GM18861 (cell line): ENCODE measurements around the gene LZIC.
A peak's percentile ranks its signal among the peaks of the same experiment; 100 is the strongest.

Experiments used
- ATAC-seq: cut with Tn5 transposase; IDR thresholded peaks from one replicate; pipeline ENCODE4 v1.9.1; 2021; ENCODE audit not compliant: unreplicated experiment

Gene LZIC

GRCh38 chr1:9910423-9911178 lies 32.6 kb downstream of the LZIC start:
- peak; percentile 81 for ATAC-seq

DNA sequence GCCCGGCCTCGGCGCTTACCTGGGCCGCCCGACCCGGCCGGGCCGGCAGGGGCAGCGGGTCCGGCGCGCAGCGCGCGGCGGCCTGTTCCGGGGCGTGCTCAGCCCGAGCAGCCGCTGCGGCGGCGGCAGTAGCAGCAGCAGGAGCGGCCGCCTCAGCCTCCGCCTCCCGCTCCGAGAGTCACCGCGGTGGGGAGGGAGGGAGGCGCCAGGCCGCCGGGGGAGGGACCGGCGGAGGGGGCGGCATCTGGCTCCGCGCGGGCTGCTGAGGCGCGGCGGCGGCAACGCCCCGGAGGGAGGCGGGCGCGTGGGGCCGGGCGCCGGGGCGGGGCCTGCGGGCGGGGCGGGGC lies 33.1 kb downstream of the LZIC start, which contains the start of gene CTNNBIP1:
CTNNBIP1 (minus strand) TSS at position 194 of the 347 bp plus-strand sequence. CDS start 38,205 bp downstream, outside the sequence.
- peak; percentile 64 for ATAC-seq

- ATAC-seq = peak; percentile 1
These were observed 33.8 kb downstream of the LZIC start for GRCh38 chr1:9909234-9910046.

GRCh38 chr1:9908871-9909233 lies 34.3 kb downstream of the LZIC start:
- ATAC-seq = no peak

- no peak for ATAC-seq
These were observed 35.8 kb downstream of the LZIC start for GRCh38 chr1:9907441-9907840.

DNA sequence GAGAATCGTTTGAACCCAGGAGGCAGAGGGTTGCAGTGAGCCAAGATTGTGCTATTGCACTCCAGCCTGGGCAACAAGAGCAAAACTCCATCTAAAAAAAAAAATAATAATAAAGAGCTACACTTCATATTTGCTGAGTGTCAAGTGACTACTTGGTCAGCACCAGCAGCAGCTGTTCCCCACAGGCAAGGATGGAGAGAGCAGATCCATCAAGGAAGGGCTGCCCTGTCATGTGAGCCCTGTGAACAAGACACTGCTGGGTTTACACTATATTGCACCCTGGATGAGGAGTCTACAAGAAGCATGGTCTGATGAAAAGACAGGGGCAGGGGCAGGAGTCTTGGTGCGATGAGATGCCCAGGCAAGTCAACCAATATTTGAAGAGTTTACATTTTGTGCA lies 36.7 kb downstream of the LZIC start:
- ATAC-seq = no peak

DNA sequence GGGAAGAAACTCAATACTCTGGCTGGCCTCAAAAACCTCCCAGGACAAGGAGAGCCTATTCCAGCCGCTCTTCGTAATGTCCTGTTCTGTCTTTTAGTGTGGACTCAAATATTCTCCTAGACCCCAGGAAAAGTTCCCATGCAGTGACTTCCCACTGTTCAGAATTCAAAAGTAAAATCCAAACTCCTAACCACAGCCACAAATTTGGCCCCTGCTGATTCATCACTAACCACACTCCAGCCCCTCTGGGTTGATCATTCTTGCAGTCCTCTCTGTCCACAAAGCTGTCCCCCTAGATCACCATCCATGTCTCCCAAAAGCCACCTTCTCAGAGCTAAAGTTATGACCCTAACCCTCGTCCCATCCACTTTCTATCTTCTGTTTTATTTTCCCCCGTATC lies 38.2 kb downstream of the LZIC start:
- no peak for ATAC-seq

GRCh38 chr1:9904596-9904995 lies 38.6 kb downstream of the LZIC start:
- no peak for ATAC-seq

DNA sequence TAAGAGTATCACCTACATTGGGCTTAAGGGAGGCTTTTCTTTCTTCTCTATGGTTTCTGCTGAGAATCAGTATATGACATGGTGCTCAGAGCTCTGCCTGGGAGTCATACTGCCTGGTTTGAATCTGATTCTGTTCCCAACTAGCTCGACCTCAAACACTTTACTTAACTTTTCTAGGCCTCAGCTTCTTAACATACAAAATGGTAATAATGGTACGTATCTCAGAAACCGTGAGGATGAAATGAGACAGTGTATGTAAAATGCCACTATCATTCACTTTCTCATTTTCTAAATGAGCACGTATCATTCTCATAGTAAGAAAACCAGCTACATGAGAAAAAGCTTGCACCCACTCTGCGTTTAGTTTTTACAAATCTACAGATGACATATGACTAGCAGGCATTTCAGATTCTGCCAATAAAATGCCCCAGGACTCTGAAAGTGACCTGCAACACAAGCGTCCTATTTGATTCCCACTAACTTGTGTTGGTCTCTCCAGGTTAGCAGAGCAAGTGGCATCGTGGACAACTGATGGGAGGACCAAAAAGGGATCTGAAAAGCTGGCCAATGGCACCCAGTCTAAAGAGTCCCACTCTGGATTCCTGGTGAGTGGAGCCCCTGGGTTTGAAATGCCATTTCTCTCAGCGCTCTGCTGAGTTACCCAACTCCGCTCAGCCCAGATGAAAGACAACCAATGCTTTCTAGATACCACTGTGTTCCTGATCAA lies 39.2 kb downstream of the LZIC start:
- no peak for ATAC-seq

- no peak for ATAC-seq
These were observed 41.1 kb downstream of the LZIC start for GRCh38 chr1:9902060-9902452.

DNA sequence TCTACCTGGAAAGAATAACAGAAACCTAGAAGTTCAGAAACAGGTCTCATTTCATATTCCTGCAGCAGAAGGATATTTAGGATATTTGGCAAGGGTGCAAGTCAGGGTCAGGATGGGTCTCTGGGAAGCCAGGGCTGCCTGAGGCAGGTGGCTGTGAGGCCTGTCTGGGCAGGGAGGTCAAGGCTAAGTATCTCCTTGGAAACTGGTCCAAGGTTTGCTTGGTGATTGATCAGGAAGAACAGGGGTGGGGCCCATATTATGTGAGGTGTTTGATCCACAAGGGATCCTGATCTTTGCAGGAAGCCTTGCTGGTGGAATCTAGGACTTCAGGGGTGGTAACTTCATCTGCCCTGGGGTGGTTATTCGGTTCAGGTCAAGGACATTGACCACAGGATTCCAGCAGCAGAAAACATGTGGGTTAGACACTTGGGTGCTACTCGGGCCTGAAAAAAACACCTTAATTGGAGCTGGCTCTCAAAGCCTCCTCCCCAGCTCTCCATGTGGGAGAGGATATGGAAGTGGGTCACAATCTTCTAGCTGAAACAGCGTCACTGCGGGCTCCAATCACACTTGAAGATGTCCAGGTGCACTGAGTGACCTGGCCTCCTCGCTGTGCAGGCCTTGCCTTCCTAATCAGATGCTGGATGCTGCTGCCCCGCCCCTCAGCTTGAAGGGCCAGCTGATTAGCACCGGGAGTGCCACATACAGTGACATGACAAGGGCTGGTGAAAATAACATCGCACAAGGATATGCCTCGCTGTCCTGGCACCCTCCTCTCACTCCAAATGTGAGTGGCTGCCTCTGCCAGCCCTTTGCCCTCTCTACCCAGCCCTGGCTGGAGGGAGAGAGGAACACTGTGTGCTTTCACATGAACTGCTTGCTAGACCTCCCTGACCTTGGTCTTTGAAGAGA lies 41.8 kb downstream of the LZIC start:
- ATAC-seq = no peak

DNA sequence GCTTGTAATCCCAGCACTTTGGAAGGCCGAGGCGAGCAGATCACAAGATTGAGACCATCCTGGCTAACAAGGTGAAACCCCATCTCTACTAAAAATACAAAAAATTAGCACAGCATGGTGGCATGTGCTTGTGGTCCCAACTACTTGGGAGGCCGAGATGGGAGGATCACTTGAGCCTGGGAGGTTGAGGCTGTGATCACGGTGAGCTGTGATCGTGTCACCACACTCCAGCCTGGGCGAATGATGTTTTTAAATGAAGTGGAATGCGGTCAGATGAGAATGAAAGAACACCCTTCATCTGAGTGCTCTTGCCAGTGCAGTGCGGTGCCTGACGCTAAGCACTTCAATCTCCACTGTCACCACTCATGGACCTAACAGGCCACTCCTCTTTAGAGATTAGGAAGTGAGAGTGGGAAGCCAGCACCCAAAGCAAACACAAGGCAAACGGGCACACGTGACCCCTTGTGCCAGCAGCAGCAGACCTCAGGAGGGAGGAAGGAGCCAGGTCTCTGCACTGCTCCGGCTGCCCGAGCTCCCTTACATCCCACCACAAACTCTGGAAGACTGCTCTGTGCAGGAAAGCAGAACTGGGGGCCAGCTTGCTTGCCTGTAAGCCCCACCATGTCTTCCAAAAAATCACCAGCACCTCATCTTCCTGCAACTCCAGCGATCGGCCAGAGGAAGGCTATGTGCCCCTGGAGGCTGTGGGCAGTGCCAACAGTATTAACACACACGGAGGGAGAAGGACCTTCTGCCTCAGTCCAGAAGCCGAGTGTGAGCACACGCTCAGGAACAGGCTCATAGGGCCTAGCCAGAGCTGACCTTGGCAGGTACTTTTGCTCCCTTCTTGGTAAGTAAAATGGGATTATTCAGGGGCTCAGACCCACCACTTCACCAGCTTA lies 42.8 kb downstream of the LZIC start:
- no peak for ATAC-seq

DNA sequence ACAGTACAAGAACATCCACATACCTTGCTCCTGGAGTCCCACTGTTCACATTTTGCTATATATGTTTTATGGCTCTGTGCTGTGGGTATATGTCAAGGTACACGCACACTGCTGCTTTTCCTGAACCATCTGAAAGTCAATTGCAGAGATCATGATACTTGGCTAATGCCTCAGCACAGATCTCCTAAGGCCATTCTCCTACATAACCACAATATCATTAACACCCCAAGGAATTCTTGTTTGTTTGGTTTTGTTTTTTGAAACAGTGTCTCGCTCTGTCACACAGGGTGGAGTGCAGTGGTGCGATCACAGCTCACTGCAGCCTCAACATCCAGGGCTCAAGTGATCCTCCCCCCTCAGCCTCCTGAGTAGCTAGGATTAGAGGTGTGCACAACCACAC lies 49.1 kb downstream of the LZIC start:
- ATAC-seq = no peak

DNA sequence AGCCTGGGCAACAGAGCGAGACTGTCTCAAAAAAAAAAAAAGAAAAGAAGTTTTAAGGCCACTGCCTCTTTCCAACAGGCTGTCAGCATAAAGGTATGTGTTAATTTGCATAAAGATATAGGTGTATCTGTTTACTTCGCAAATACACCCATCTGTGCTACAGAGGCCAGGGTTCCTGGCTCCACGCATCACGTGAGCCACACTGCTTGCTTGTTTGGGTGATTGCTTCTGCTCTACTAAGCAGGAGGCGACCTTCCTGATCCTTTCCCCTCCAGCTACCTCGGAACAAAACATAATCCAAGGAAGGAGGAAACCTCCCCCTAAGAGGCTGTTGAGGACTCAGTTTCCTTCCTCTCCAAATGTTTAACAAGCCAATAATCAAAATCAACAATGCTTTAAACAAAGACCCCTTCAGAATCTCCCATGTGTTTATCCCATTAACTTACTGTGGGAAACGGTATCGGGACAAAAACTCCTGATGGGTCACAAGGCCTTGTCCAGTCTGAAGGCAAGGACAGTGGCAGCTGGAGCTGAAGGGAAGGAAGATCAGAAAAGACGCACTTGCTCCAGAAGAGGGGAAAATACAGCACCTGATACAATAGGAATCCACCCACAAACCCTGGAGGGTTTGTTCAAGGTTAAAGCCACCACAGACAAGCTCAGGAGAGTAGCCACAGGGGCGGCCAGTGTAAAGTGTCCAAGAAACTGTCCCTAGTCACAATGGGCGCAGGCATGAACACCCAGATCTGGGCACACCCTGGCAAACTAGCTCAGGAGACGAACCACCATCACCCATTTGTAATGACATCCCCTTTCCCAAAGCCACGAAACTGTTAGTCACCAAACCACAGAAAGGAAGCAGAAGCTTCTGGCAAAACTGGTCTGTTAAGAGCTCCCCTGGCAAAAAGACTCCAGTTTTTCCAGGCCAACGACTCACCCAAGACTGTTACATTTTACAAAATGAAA lies 50.3 kb downstream of the LZIC start:
- no peak for ATAC-seq

- ATAC-seq = no peak
These were observed 52.0 kb downstream of the LZIC start for GRCh38 chr1:9891207-9891606.

GRCh38 chr1:9890224-9890731 lies 52.9 kb downstream of the LZIC start:
- no peak for ATAC-seq

DNA sequence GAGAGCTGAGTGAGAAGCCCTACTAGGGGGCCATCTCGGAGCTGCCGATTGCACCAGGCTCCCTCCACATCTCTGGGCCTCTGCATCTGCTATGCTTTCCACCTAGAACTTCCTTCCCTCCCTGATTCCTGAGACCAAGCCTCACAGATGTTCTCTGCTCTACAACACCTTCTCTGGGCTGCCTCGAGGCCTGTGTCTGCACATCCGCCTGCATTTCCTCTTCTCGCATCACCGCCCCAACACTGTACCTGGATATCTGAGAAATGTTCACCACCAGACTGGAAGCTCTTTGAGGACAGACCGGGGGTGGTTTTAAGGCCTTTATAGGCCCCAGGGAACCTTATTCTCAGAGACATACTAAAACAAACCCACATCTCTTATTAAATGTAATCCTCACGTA lies 53.8 kb downstream of the LZIC start:
- ATAC-seq = no peak

GRCh38 chr1:9888886-9889285 lies 54.3 kb downstream of the LZIC start:
- no peak for ATAC-seq
